HG03060 (cell line): ENCODE results near the gene MEA1.

Source experiments
- ATAC-seq: cut with Tn5 transposase; IDR thresholded peaks from one replicate; pipeline ENCODE4 v1.9.1; 2021; ENCODE audit warnings: low read depth, moderate number of reproducible peaks; ENCODE audit not compliant: unreplicated experiment

The MEA1 gene

DNA sequence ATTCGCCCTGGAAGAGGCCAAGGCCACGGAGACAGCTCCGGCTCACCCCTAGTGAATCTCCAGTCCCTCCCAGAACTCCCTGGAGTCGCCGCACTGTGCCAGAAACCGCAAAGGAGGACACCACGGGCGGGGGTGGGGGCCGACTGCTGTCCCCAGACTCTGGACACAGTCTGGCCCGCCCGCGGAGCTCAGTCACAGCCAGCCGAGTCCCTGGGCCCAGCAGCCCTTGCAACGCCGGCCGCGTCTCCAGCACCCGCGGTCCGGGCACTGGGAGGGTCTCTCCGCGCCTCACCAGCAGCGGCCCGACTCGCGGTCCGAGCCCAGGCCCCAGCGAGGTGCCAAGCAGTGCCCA is 35.3 kb downstream of the MEA1 start:
- ATAC-seq, result no peak

GRCh38 chr6:42974919-42975505 is 38.7 kb downstream of the MEA1 start:
- no peak for ATAC-seq

DNA sequence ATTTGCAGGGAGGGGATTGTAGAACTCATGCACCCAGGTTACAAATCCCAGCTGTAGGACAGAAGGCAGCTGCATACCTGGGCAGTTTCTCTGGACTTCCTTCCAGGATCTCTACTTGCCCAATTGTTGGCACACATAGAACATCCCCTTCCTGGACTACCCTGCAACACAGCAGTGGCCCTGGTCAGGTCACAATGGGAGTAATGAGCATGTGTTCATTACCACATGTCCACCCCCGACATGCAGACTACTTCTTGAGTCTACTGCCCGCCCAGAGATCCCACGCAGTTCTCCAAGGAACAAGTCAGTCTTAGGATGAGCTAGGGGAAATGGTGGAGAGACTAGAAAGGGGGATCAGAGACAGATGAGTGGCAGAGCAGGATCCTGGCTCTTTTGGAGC is 39.8 kb downstream of the MEA1 start:
- ATAC-seq, result no peak

GRCh38 chr6:42971746-42972327 is 41.9 kb downstream of the MEA1 start:
- ATAC-seq, result no peak

DNA sequence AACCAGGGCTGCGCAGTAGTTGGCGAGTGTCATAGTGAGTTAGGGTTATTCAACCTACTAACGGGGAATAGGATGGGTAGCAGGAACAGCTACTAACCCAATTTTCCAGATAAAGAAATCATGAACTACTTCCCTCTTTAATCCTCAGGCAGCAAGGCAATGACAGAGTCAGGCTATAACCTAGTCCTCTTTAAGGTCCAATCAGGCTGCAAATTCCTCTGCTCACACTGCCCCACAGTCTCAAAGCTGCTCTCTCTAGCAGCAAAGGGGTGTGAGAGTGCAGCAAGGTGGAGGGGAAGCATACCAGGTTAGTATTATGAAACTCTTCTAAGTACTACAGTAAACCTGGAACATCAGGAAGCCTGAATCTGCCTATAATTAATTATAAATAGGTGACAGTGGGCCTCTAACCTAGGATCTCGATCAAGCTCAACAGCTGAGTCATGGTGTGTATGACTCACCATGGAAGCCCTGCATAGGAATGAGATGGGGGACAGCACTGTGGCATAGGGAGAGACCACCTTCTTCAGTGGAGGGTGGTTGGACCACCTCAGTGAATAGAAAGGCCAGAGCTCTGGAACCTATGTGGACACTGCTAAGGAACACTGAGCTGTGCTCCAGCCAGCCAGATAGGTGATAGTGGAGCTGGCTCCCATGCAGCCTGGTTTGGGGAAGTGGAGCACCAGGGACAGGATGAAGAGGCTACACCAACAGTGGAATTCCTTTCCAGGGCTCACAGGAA is 42.7 kb downstream of the MEA1 start:
- no peak for ATAC-seq

DNA sequence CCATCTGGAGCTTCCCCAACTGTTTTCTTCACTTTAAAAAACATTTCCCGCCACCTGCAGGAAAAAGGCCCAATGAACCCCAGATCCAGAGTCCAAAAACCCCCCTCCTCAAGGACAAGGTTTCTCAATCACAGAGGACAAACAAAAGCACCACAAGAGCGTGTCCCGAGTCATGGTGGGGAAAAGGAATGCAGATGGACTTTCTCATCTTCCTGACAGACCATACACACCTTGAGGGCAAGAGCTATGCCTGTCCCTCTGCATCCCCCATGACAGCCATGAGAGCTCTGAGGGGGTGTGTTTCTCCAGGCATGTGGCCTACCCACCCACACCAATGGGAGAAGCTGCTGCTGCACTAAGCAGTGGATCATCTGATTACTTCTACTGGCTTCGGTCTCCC is 43.8 kb downstream of the MEA1 start:
- ATAC-seq, result no peak

- no peak for ATAC-seq
Measured at GRCh38 chr6:42969431-42969830, 44.3 kb downstream of the MEA1 start.

GRCh38 chr6:42968783-42969182 is 45.0 kb downstream of the MEA1 start:
- no peak for ATAC-seq

DNA sequence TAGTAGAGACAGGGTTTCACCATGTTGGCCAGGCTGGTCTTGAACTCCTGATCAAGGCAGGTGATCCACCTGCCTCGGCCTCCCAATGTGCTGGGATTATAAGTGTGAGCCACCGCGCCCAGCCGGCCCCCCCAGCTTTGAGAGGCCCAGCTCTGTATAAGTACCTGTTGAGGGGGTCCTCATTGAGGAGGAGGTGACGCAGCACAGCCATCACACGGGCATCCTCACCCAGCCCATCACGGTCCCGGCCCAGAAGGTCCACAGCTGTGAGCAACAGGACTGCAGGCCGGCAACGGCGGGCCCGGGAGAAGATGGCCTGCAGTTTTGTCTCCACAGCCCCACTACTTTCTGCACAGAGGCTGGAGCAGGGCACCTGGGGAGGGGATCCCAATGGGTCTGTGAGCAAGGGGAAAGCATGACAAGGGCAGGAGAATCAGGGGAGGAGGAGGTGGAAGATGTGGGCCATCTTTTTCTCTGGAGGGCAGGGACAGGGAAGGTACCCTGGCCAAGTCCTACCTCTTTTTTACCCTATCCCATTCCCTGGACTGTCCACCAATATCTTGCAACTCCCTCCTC is 45.5 kb downstream of the MEA1 start:
- ATAC-seq, result no peak

- no peak for ATAC-seq
Measured at GRCh38 chr6:42967228-42967627, 46.5 kb downstream of the MEA1 start.

- ATAC-seq, result no peak
Measured at GRCh38 chr6:42966571-42966970, 47.2 kb downstream of the MEA1 start.

DNA sequence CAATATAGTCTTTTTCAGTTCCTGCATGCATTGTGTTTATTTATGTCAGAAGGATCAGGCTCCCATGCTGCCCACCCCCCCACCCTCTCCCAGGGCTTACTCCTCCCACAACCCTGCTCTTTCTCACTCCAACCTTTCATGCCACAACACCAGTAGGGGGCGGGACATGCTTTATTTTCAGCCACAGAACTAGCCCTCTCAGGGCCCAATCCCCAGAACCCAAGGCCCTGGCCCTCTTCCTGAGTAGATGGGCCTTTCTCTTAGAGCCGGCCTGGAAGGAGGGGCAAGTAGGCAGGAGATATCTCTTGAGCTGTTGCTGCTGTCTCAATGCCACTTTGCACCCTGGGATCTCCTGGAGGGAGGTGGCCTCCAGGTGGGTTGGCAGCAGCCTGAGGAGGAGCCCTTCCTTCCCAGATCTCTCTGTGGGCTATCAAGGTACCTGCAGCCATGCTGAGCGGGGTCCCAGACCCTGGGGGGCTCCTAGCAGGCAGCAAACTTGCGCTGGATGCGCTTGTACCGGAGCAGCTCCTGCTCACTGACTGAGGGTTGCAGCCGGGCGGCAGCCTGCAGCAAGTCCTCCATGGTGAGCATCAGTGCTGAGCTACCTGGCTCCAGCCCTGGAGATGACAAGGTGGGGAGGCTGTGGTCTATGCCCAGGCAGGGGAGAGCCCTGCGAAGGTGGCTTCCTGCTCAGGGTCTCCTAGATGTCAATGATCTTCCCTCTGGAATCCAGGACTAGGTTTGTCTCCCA is 49.7 kb downstream of the MEA1 start:
- no peak for ATAC-seq

GRCh38 chr6:42963179-42963854 is 50.4 kb downstream of the MEA1 start:
- ATAC-seq, result no peak

DNA sequence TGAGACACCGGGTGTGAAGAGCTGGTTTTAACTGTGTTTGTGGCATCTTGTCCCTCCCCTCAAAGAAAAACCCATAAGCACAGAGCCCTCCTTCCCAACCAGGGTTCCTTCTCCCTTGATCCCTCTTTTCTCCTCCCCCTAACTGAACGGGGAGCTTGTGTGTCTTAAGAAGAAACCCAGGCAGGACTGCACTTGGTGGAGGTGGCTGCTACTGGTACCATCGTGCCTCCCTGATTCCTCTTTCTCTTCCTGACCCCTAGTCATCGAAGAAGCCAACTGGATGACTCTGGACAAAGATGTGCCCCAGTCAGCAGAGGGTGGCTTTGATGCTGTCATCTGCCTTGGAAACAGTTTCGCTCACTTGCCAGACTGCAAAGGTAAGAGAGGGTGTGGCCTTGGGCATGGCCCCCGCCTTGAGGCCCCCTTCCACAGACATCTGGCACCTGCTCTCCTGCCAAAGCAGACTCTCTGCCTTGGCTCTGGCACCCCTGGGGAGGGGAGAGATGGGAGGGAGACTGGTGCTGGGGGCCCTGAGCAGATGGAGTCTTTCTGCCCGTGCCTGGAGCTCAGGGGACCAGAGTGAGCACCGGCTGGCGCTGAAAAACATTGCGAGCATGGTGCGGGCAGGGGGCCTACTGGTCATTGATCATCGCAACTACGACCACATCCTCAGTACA is 51.1 kb downstream of the MEA1 start:
- no peak for ATAC-seq

- no peak for ATAC-seq
Measured at GRCh38 chr6:42962096-42962495, 51.6 kb downstream of the MEA1 start.
